GM13977 (cell line): ENCODE measurements around the gene OR7A10.

Experiments
- DNase-seq: peaks from one replicate; pipeline ENCODE4 v3.0.0; 2012; ENCODE audit warnings: low spot score
- CTCF ChIP-seq: IDR thresholded peaks from 2 replicates; pipeline ENCODE4 v1.5.1; 2012; ENCODE audit warnings: mild to moderate bottlenecking, control low read depth; ENCODE audit not compliant: insufficient read depth; ENCODE audit errors: extremely low read depth, missing control alignments
- in situ Hi-C: fragments of 300-500 bp; cut with MboI; formaldehyde crosslinking; loops from one replicate; pipeline ENCODE4 v1.12.0; 2022; ENCODE audit warnings: low sequenced_read_pairs, low pct_unique_long_range_greater_than_20kb, mixed read lengths, inconsistent platforms; ENCODE audit not compliant: unreplicated experiment

OR7A10 gene

GRCh38 chr19:14848822-14849221 is at the start of gene OR7A10:
Gene OR7A10 (minus strand): TSS chr19:14848922. CDS start chr19:14841877, 7,045 bp downstream.
- TF ChIP-seq CTCF: no peak
- in situ Hi-C loops: no loop called here
- DNase-seq: no peak

- DNase-seq: no peak
- TF ChIP-seq CTCF: no peak
- in situ Hi-C loops: no loop called here
Measured at GRCh38 chr19:14890643-14891379, 42.1 kb upstream of the OR7A10 start.

- TF ChIP-seq CTCF: no peak
- in situ Hi-C loops: no loop called here
- no peak for DNase-seq
Measured at GRCh38 chr19:14889994-14890642, 41.4 kb upstream of the OR7A10 start.

- no peak for DNase-seq
- in situ Hi-C loops: no loop called here
- TF ChIP-seq CTCF: no peak
Measured at GRCh38 chr19:14886032-14886431, 37.3 kb upstream of the OR7A10 start, which contains the start of gene OR7A17. Gene OR7A17 (minus strand): TSS chr19:14886132. CDS start chr19:14881355, 4,777 bp downstream.

GRCh38 chr19:14871619-14872230 is 23.0 kb upstream of the OR7A10 start:
- DNase-seq: peak; percentile 33
- in situ Hi-C loops: no loop called here
- TF ChIP-seq CTCF: peak; percentile 48

- TF ChIP-seq CTCF: no peak
- in situ Hi-C loops: no loop called here
- DNase-seq: no peak
Measured at GRCh38 chr19:14868497-14868896, 19.8 kb upstream of the OR7A10 start.
